NCI-H446 treated with DMSO at 0.1 percent for 48 hours (cell line): ENCODE data around the gene SERPING1.

Experiments
- DNase-seq: peaks from one replicate; lab custom pipeline; 2025; lab: John Stamatoyannopoulos, UW

Gene SERPING1

DNA sequence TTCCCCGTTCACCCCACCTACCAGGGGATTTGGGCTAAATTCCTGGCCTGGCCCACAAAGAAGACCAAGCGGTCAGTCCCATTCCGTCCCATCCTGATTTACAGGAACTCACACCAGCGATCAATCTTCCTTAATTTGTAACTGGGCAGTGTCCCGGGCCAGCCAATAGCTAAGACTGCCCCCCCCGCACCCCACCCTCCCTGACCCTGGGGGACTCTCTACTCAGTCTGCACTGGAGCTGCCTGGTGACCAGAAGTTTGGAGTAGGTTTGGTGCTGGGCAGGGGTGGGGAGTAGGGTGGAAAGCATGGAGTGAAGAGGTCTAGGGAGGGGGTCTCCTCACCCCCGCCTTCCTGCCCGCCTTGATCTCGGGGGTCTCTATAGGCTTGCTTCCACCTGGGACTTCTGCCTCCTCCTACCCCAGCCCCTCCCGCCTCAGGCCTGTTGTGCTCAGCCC lies at the start of gene SERPING1:
SERPING1 (plus strand) TSS at position 225 of the 455 bp plus-strand sequence. CDS start 586 bp downstream, outside the sequence.
- DNase-seq = no peak

DNA sequence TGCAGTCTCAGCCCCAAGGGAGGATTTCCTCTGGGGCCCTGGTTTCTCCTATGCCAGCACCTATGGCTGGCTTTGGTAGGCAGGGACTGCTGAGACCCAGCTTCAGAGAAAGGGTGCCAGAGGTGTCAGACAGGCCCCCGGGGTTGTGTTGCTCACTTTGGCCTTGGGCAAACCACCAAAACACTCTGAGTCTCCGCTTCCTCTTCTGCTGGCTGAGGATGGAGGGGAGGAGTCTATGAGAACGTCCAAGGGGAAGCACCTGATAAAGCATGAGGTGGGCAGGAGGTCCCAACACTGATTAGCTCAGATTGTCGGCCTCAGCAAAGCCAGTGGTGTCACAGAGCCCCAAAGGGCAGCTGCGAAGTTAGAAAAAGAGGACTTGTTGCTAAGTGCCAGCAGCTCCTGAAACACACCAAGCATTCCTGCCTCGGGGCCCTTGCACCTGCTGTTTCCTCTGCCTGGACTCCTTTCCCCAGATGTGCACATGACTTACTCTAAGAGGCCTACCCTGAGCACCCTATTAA lies 49.6 kb upstream of the SERPING1 start:
- no peak for DNase-seq

DNA sequence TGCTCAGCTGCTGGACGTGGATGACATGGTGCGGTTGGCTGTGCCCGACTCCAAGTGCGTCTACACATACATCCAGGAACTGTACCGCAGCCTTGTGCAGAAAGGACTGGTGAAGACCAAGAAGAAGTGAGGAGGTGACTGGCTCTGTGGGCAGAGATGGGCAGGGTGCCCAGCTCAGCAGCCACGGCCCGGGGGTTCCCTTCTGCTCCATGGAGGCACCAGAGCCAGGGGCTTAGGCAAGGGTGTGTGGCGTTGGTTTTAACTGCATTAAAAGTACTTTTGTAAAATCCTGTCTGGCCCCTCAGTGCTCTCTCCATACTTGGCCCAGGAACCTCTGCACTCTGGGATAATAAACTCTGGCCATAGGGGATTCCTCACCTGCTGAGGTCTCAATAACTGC lies 47.5 kb upstream of the SERPING1 start:
- DNase-seq = no peak

DNA sequence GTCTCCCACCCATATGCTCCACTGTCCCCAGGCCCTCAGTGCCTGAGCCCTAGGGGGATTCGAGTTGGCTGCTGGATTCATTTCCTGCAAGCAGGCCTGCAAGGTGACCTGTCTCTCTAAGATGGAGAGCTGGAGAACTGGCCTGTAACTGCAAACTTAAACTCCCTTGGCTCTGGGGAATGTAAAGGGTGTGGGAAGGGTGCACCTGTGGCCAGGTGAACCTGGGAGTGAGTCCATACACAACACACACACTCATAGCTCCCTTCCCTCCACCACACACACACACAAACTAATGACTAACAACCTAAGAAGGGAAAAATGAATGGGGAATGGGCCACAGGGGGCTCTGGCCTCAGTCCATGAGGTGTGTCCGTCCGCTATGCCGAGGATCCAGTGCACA lies 45.5 kb upstream of the SERPING1 start:
- DNase-seq = no peak

DNA sequence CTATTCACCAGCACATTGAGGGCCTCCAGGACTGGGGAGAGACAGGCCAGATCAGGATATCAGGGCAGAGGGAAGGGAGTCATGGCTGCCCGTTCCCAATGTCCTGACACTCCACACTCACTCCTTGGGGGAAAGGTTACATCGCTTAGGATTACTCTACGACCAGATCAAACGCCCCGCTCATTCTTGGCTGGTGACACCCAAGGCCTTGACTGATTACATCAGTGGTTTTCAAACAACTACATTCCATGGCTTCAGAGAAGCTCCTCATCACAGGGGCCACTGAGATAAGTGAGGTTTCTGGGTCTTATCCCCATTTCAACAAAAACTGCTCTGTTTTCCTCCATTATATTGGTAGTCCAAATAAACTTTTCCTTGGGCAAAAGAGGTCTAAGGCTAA lies 45.0 kb upstream of the SERPING1 start:
- no peak for DNase-seq

DNA sequence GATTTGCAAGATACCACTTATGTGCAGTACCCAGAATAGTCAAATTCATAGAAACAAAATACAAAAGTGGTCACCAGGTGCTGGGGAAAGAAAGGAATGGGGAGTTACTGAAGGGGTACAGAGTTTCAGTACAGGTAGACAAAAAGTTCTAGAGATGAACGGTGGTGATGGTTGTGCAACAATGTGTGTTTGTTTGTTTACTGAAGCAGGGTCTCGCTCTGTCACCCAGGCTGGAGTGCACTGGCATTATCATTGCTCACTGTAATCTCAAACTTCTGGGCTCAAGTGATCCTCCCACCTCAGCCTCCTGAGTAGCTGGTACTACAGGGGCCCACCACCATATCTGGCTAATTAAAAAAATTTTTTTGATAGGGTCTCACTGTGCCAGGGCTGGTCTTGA lies 42.1 kb upstream of the SERPING1 start:
- no peak for DNase-seq

DNA sequence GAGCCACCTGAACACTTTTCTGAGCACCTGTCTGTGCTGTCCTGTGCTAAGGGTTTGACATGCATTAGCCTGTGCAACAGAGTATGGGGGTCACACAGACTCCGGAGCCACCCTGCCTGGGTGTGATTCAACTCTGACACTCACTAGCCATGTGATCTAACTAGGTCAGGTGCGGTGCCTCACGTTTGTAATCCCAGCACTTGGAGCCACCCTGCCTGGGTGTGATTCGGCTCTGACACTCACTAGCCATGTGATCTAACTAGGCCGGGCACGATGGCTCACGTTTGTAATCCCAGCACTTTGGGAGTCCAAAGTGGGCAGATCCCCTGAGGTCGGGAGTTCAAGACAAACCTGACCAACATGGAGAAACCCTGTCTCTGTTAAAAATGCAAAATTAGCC lies 41.4 kb upstream of the SERPING1 start:
- no peak for DNase-seq

DNA sequence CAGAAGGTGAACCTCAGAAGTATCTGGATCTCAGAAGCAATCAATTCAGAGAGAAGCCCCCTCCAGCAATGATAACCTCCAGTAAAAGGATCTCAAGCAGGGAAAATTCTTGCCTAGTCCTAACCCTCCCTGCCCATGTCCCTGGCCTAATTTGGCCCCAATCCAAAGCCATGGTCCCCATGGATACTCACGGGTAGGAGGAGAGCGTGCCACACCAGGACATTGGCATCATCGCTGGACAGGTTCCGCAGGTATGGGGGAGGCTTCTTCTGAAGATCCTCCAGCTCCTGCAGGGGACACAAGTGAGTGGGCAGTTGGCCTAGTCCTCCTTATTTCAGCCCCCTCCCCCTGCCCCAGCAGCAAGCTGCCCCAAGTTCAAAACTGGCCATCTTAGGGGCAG lies 37.3 kb upstream of the SERPING1 start:
- no peak for DNase-seq

DNA sequence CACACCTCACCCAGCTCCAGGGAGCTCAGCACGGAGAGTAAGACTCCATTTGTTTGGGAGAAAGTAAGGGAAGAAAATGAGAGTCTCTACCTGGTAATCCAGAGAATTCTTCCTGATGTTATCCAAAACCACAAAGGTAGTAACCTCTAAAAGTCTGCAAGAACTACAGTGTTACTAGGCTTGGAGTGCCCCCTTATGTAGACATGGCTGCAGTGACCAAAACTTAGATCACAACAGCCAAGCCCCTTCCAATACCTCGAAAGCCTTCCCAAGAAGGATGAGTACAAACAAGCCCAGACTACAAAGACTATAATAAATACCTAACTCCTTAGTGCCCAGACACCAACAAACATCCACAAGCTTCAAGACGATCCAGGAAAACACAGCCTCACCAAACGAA lies 34.9 kb upstream of the SERPING1 start:
- DNase-seq = no peak

DNA sequence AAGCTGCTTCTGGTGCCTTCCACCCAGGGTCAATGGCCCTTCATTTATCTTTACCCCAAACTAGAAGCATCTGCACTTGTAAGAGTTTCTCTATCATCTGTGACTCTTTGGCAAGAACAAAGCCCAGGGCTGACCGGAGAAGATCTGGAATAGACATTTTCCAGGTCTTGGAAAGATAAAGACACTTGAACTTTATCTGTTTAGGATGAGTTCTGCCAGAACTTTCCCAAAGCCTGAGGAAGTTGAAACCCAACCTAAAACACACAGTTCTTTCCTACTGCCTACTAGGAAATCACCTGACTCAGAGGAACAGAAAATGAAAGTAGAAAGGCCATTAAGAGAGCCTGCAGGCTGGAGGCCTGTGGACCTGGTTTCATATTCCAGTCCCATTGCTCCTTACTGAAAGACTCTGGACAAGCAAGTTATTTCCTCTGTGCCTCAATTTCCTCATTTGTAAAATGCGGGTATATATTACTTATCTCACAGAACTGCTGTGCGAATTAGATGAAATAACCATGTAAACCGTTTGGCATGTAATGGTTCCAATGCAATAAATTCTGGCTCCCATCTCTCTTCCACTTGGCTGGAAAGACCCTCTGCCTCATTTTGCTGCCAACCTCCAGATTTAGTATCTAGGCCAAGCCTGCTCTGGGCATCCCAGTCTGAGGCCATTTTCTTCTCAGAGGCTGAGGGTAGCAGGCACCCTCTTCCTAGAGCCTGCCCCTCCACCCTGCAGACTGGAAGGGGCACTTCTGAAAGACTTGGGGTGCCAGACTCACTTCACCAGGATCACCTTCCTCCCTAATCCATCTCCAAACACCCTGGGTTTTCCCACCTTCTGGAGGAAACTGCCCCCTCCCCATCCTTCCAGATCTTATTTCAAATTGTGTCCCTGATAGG lies 31.2 kb upstream of the SERPING1 start:
- no peak for DNase-seq

DNA sequence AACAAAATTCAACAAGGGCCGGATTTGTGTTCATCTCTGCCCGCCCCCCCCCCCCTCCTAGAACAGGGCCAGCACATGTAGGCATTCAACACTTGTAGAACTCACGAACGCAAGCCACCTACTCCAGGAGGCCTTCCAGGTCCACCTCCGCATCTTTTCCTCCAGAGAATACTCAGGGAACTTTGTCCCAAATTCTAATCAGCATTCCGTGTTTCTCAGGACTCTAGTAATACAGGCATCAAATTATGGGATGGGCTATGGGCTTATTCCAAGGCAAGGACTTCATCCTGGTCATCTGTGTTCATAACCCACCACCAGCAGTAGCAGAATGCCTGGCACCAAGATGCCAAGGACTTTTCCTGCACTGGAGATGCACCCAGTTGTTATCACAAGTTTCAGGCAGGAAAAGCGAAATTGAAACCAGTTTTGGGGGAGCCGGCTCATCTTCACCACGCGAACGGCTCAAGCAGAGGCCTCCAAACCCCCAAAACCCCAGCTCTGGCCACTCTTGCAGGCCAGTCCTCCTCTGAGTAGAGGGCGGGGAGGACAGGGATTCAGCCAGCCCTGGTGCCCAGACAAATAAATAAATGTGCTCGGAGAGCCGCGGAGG lies 30.5 kb upstream of the SERPING1 start:
- DNase-seq = no peak

DNA sequence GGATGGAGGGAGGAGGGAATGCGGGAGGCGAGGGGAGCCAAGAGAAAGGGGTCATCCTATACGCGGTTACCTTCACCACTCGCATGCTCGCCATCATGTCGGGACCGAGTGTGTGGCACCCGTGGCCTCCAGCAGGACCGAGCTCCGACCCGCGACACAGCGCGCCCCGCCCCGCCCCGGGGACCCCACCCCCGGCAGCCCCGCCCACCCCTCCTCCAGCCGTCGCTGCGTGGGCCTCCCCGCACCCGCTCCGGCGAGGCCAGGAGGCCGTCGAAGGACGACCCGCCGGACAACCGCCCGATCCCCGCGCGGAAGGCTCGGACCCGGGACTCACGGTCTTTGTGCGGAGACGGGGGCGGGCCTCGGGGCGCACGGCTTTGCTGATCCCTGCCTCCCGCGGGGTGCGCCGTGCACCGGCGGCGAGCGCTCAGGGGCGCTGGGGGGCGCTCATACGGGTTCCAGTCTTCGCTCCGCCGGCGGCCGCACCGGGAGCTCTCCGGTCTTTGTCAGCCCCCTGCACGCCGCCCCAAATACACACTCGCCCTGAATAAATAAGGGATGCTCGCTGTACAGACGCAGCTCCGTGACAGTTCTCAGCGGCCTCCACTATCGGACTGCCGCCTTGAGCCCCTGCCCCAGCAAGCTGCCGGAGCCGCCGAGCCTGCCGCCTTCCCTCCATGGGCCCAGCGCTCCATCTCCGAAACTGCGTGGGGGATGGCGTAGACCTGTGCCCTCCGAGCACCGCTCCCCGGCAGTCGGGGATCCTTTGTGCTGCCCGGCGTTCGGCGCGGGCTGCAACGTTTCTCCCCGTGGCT lies 29.8 kb upstream of the SERPING1 start, which contains the start of gene UBE2L6:
UBE2L6 (minus strand) TSS at position 158 of the 815 bp plus-strand sequence; CDS start at position 97, 61 bp downstream.
- DNase-seq = peak; percentile 2

DNA sequence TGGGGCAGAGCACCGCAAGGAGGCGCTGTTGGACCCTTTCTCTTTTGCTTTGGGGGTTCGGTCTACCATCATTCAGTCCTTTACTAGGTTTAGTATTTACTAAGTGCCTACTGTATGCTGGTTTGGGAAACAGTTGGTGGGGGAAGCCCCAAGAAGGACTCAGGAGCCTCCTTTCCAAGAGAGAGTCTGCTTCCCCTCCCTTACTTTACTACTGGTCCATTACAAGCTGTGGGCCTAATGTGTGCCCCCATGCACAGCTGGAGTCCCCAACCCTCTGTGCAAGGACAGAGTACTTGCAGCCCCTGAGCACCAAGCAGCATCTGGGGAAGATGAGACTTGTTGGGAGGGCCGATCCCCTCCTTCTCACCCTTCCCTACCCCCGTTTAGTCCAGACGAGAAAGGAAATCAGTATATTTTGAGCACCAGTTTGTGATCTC lies 29.1 kb upstream of the SERPING1 start:
- DNase-seq = no peak

DNA sequence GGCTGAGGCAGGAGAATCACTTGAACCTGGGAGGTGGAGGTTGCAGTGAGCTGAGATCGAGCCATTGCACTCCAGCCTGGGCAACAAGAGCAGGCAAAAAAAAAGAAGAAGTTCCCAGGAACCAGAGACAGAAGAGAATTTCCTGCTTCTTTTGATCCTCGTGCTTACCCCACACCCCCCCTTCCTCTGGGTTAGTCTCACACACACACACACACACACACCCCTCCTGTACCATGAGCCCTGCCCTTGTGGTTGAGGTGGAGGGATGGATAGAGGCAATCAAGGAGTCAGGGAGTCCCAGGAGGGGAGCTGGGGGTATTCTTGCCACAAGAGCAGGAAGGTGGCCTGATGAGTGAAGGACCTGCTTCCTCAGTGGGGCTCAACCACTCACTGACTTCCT lies 25.9 kb upstream of the SERPING1 start:
- DNase-seq = no peak

DNA sequence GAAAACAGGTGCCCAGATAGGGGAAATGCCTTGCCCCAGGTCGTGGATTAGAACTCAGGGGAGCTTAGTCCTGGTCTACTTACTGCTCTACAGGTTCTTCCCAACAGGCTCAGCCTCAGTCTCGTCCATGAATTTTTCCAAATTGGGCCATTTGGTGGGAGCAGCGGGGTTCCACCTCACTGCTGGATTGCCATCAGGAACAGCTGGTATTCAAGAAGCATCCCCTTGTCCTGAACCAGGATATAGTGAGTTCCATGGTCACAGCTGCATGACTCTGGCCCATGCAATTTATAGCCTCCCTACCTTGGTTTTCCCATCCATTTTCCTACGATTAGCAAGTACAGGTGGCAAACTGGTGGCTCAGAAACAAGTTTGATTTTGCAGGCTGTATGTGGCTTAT lies 23.4 kb upstream of the SERPING1 start:
- DNase-seq = no peak

DNA sequence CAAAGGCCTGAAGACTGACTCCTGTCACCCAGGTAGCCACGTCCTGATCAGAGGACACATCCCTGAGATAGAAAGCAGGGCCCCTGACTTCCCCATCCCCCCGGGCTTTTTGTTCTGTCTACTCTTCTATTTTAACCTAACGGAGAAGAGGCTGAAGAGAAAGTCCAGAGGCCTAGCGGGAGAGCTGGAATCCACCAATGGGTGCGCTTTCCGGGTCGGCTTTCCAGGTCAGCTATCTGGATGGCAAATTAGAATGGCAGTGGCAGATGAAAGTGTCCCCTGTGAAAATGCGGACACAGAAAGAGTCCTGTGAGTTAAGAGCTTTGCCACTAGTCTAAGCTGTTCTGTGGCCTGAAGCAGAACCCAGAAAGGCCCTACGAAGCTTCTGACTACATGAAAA lies 13.1 kb upstream of the SERPING1 start:
- no peak for DNase-seq

DNA sequence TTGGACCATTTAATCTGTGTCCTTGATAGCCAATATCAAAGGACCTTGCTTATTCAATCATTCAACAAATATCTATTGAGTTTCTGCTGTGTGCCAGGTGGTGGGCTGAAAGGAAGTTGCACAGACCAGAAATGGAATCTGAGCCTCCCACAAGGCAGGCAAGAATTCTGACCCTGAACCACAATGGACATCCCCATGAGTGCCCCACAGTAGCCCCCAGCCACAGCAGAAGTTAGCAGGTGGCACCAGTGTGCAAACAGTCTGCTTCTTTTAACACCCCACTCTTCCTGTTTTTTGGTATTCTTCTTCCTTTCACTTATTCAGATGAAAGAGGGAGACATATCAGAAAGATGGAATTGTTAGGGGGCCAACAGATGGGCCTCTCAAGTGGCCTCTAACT lies 12.2 kb upstream of the SERPING1 start:
- no peak for DNase-seq

DNA sequence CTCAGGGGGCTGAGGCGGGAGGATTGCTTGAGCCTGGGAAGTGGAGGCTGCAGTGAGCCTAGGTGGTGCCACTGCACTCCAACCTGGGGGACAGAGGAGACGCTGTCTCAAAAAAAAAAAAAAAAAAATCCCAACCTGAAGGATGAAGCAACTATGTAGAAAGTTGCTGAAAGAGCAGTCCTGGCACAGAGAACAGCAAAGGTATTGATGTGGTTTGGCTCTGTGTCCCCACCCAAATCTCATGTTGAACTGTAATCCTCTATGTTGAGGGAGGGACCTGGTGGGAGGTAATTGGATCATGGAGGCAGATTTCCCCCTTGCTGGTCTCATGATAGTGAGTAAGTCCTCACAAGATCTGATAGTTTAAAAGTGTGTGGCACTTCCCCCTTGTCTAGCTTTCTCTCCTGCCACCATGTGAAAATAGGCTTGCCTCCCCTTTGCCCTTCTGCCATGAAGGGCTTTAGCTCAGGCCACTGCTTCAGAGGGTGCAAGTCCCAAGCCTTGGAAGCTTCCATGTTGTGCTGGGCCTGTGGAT lies 10.7 kb upstream of the SERPING1 start:
- DNase-seq = no peak

DNA sequence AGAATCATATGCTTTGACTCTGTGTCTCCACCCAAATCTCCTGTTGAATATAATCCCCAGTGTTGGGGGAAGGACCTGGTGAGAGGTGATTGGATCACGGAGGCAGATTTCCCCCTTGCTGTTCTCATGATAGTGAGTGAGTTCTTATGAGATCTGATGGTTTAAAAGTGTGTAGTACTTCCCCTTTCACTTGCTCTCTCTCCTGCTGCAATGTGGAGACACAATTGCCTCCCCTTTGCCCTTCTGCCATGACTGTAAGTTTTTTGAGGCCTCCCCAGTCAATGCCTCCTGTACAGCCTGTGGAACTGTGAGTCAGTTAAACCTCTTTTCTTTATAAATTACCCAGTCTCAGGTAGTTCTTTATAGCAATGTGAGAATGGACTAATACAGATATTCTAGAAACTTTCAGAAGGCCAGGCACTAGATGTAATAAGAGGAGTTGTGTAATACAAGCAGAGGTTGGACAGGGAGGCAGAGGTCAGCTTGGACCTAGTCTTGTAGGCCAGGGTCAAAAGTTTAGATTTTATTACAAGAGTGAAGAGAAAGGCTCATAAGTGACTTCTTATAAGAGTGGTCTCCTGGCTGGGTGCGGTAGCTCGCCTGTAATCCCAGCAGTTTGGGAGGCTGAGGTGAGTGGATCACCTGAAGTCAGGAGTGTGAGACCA lies 9.3 kb upstream of the SERPING1 start:
- no peak for DNase-seq

DNA sequence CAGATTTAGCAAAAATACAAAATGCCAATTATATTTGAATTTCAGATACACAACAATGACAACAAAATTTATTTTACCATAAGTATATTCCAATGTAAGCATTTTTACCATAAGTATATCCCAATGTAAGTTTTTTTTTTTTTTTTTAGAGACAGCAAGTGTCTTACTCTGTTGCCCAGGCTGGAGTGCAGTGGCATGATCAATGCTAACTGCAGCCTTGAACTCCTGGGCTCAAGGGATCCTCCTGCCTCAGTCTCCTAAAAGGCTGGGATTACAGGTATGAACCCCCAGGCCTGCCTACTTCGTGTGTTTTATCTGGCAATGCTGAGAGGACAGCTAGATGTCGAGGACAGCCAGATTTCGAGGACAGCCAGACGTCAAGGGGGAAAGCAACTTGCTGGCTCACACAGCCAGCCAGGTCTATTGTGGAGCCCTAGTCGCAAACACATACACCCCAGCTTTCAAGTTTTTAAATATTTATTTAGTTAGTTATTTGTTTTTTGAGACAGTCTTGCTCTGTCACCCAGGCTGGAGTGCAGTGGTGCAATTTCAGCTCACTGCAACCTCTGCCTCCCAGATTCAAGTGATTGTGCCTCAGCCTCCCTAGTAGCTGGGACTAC lies 1.1 kb upstream of the SERPING1 start:
- no peak for DNase-seq
